B cell (primary cell): ENCODE data around the gene CLEC1A. TPM values are rescaled to one million over a fixed set of nuclear protein-coding genes. Genes with fewer than 3 reads are reported as not detected.

Experiments used
- ATAC-seq: fragments of 200-7000 bp; cut with Tn5 transposase; one replicate; pipeline ENCODE4 v1.10.0; 2021; ENCODE audit warnings: low read depth, mild to moderate bottlenecking, moderate number of reproducible peaks, moderate library complexity
- CTCF ChIA-PET: fragments of 350-600 bp; sonication (Branson Sonifier 250); formaldehyde crosslinking; loops from one replicate; lab custom pipeline; 2021; ENCODE audit warnings: antibody characterized with exemption, inconsistent platforms; lab: Charles Lee
- POLR2A ChIA-PET: fragments of 350-600 bp; sonication (Branson Sonifier 250); formaldehyde crosslinking; loops from one replicate; lab custom pipeline; 2021; ENCODE audit warnings: antibody characterized with exemption; lab: Charles Lee
- DNase-seq: peaks from one replicate; pipeline ENCODE4 v3.0.0; 2013
- H2AFZ ChIP-seq: 2 replicates; pipeline ENCODE4 v1.6.1; 2012; ENCODE audit warnings: mild to moderate bottlenecking, low read depth, low read length; ENCODE audit not compliant: insufficient read depth, poor library complexity, severe bottlenecking
- H3K27ac ChIP-seq, 2 donors: 1 replicate in 1 of 2; 2 replicates in 1 of 2; pipeline ENCODE4 v1.5.1; 2012 to 2013; ENCODE audit warnings: low read length in 2 of 2, mild to moderate bottlenecking in 2 of 2, moderate library complexity in 1 of 2
- H3K27me3 ChIP-seq, 4 experiments: fragments of 200-600 bp in 1 of 4; sonication (generic) in 1 of 4; replicated peaks in 1 of 4; 1 replicate in 2 of 4; 2 replicates in 2 of 4; pipeline versions ENCODE4 v1.6.1 to v1.7.0; 2013 to 2016; ENCODE audit warnings: low read length in 3 of 4, mild to moderate bottlenecking in 2 of 4, mixed read lengths in 1 of 4, moderate library complexity in 1 of 4; ENCODE audit not compliant: insufficient read depth in 4 of 4, control insufficient read depth in 3 of 4; ENCODE audit errors: control extremely low read depth in 1 of 4
- H3K36me3 ChIP-seq, 2 experiments: replicated peaks in 1 of 2; 1 replicate in 1 of 2; 2 replicates in 1 of 2; pipeline versions ENCODE4 v1.6.1 to v1.7.1; 2013; ENCODE audit warnings: low read length in 1 of 2; ENCODE audit not compliant: insufficient read depth in 2 of 2, control insufficient read depth in 1 of 2; ENCODE audit errors: control extremely low read depth in 1 of 2, extremely low read depth in 1 of 2
- H3K4me1 ChIP-seq, 2 donors: fragments of 200-600 bp in 1 of 2; sonication (generic) in 1 of 2; 1 replicate in 1 of 2; 2 replicates in 1 of 2; pipeline versions ENCODE4 v1.5.1 to v1.6.1; 2013 to 2017; ENCODE audit warnings: low read length in 2 of 2; ENCODE audit not compliant: control insufficient read depth in 2 of 2, insufficient read depth in 2 of 2
- H3K4me2 ChIP-seq: replicated peaks from 2 replicates; pipeline ENCODE3; 2012; ENCODE audit warnings: mild to moderate bottlenecking, low read depth, low read length; ENCODE audit not compliant: poor library complexity, severe bottlenecking
- H3K4me3 ChIP-seq, 5 experiments: fragments of 200-600 bp in 1 of 5; sonication (generic) in 1 of 5; 1 replicate in 3 of 5; 2 replicates in 2 of 5; pipeline versions ENCODE4 v1.5.1 to v1.7.0; 2011 to 2016; ENCODE audit warnings: low read length in 4 of 5, mild to moderate bottlenecking in 4 of 5, low read depth in 2 of 5, control low read depth in 1 of 5, moderate library complexity in 1 of 5; ENCODE audit not compliant: insufficient read depth in 1 of 5; ENCODE audit errors: control extremely low read depth in 1 of 5, extremely low read depth in 1 of 5
- H3K79me2 ChIP-seq: fragments of 200-600 bp; sonication (generic); one replicate; pipeline ENCODE4 v1.6.0; 2016; ENCODE audit warnings: low read length; ENCODE audit not compliant: control insufficient read depth, insufficient read depth
- H3K9ac ChIP-seq: fragments of 200-600 bp; sonication (generic); 2 replicates; pipeline ENCODE4 v1.6.1; 2017; ENCODE audit warnings: mild to moderate bottlenecking, low read length, moderate library complexity
- H3K9me3 ChIP-seq, 3 donors: one replicate each; pipeline versions ENCODE4 v1.6.1 to v1.7.1; 2013; ENCODE audit warnings: low read length in 2 of 3; ENCODE audit not compliant: control insufficient read depth in 2 of 3, insufficient read depth in 1 of 3; ENCODE audit errors: control extremely low read depth in 1 of 3
- H4K20me1 ChIP-seq: 2 replicates; pipeline ENCODE4 v1.6.0; 2012; ENCODE audit warnings: mild to moderate bottlenecking, low read length; ENCODE audit not compliant: insufficient read depth, control insufficient read depth, poor library complexity, severe bottlenecking
- H3K27ac Mint-ChIP-seq: one replicate; pipeline ENCODE4 v1.8.0; 2021; ENCODE audit warnings: mixed read lengths
- H3K27me3 Mint-ChIP-seq: one replicate; pipeline ENCODE4 v1.8.0; 2021; ENCODE audit warnings: mixed read lengths
- H3K4me1 Mint-ChIP-seq: one replicate; pipeline ENCODE4 v1.8.0; 2021; ENCODE audit warnings: mixed read lengths
- H3K4me3 Mint-ChIP-seq: one replicate; pipeline ENCODE4 v1.8.0; 2021; ENCODE audit warnings: mixed read lengths
- H3K9me3 Mint-ChIP-seq: one replicate; pipeline ENCODE4 v1.8.0; 2022; ENCODE audit warnings: mixed read lengths; ENCODE audit not compliant: insufficient read depth
- CTCF ChIP-seq: fragments of 200-600 bp; IDR thresholded peaks from one replicate; pipeline ENCODE4 v1.8.0; 2022; ENCODE audit warnings: antibody characterized with exemption, mild to moderate bottlenecking
- EZH2 ChIP-seq: IDR thresholded peaks from 2 replicates; pipeline ENCODE4 v1.6.1; 2012; ENCODE audit warnings: borderline replicate concordance, low read depth, mild to moderate bottlenecking, moderate library complexity, low read length; ENCODE audit not compliant: insufficient read depth, poor library complexity, severe bottlenecking
- WGBS: methylation state at CpG from one replicate; pipeline ENCODE4 v1.1.5; 2013; ENCODE audit warnings: missing lambda C conversion rate; ENCODE audit not compliant: insufficient coverage; 5-methylcytosine and 5-hydroxymethylcytosine counted together
- intact Hi-C: fragments of 100-400 bp; cut with micrococcal nuclease; formaldehyde crosslinking; loops from one replicate; pipeline ENCODE4 v1.10.0; 2022
- polyA minus RNA-seq: library from RNA; depleted of rRNA, polyadenylated mRNA; stranded (reverse); fragments of >200 nt; gene quantifications from 2 replicates; pipeline ENCODE4 v1.2.3, GENCODE V29; 2012
- polyA plus RNA-seq: library from polyadenylated mRNA; depleted of rRNA; stranded (reverse); fragments of >200 nt; gene quantifications from 2 replicates; pipeline ENCODE4 v1.2.3, GENCODE V29; 2012
- total RNA-seq, 2 donors: library from RNA; stranded (reverse); fragments of 120-200 nt in 1 of 2; gene quantifications; 1 replicate in 1 of 2; 2 replicates in 1 of 2; pipeline versions ENCODE4 v1.2.3 to v1.2.4, GENCODE V29; 2013 to 2022

Gene CLEC1A, protein sequence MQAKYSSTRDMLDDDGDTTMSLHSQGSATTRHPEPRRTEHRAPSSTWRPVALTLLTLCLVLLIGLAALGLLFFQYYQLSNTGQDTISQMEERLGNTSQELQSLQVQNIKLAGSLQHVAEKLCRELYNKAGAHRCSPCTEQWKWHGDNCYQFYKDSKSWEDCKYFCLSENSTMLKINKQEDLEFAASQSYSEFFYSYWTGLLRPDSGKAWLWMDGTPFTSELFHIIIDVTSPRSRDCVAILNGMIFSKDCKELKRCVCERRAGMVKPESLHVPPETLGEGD
- total RNA-seq: not detected in 2 replicates
- total RNA-seq (2013): 0.28 TPM
- 0.10 TPM in 1 of 2 replicates, not detected in the other for polyA plus RNA-seq
- not detected in 2 replicates for polyA minus RNA-seq

GRCh38 chr12:10098791-10099190 is at the start of gene CLEC1A:
CLEC1A (minus strand) TSS chr12:10098985; CDS start chr12:10098922, 63 bp downstream.
- Histone ChIP-seq H3K36me3 (no peaks in the 10 kb centered on the region), H3K4me2 (no peak within 1 kb of the TSS), H3K9me3 (no peaks in the 10 kb centered on the region), H3K27me3 (peaks cover 0 to 16% (median 0%) of the 10 kb centered on the region in 4 experiments), H3K79me2 (no peaks in the 10 kb centered on the region), H3K27ac (no peak within 1 kb of the TSS), H3K4me1 (no peaks in the 10 kb centered on the region), H3K9ac (no peak within 1 kb of the TSS), H4K20me1 (no peaks in the 10 kb centered on the region), H2AFZ (no peak within 1 kb of the TSS), H3K4me3 (no peak within 1 kb of the TSS)
- ATAC-seq (no peak), DNase-seq (no peak)
- Mint-ChIP-seq H3K9me3 (no peaks in the 10 kb centered on the region), H3K4me1 (no peaks in the 10 kb centered on the region), H3K27ac (no peak within 1 kb of the TSS), H3K27me3 (peaks cover 35% of the 10 kb centered on the region), H3K4me3 (no peak within 1 kb of the TSS)
- WGBS: 96% methylated on average over 9 of the region's 10 CpGs
- TF ChIP-seq EZH2: no peak
- TF ChIP-seq CTCF: no peak
- intact Hi-C loops: no loop called here
- CTCF ChIA-PET: no interaction called here
- POLR2A ChIA-PET: no interaction called here

DNA sequence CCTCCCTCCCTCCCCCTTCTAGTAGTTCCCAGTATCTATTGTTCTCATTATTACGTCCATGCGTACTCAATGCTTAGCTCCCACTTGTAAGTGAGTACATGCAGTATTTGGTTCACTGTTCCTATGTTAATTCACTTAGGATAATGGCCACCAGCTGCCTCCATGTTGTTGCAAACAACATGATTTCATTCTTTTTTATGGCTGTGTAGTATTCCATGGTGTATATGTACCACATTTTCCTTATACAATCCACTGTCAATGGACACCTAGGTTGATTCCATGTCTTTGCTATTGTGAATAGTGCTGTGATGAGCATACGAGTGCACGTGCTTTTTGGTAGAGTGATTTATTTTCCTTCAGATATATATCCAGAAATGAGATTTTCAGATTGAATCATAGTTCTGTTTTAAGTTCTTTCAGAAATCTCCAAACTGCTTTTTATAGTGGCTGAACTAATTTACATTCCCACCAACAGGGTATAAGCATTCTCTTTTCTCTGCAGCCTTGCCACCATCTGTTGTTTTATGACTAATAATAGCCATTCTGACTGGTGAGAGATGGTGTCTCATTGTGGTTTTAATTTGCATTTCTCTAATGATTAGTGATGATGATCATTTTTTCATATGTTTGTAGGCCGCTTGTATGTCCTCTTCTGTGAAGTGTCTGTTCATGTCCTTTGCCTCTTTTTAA is 49.1 kb upstream of the CLEC1A start:
- peaks cover under 1% of the 10 kb centered on the region for H3K4me1 Mint-ChIP-seq
- ChIA-PET CTCF (interaction anchor here (1.4 kb wide), 1 partner anchor 42 kb away, joined by 5 read pairs; no protein-coding TSS in a partner anchor), POLR2A (no interaction called here)
- Histone ChIP-seq H3K79me2 (no peaks in the 10 kb centered on the region), H3K27me3 (peaks cover 0 to 13% (median 0%) of the 10 kb centered on the region in 4 experiments), H3K9me3 (peaks cover 0 to 6% (median 0%) of the 10 kb centered on the region in 3 donors), H3K9ac (no peak overlapping the region), H3K4me1 (peaks cover 0 to under 1% of the 10 kb centered on the region in 2 donors), H3K27ac (no peak overlapping the region), H4K20me1 (no peaks in the 10 kb centered on the region), H3K4me2 (no peak overlapping the region), H2AFZ (no peak overlapping the region), H3K36me3 (no peaks in the 10 kb centered on the region), H3K4me3 (no peak overlapping the region)
- ATAC-seq (no peak), DNase-seq (no peak)
- H3K27me3 Mint-ChIP-seq: peaks cover 21% of the 10 kb centered on the region
- no peak overlapping the region for H3K27ac Mint-ChIP-seq
- intact Hi-C loops: no loop called here
- H3K9me3 Mint-ChIP-seq: no peaks in the 10 kb centered on the region
- H3K4me3 Mint-ChIP-seq: no peak overlapping the region
- WGBS: no CpG with 5 or more reads among the region's 5 CpGs
- TF ChIP-seq EZH2 (no peak), CTCF (no peak)
